ENCODE results near the gene BCL6.

BCL6 gene

GRCh38 chr3:187719628-187720336 lies 25.5 kb downstream of the BCL6 start:
- no peak for DNase-seq (ENCODE audit: low read depth in 1 of 2, low spot score in 1 of 2)
- in situ Hi-C loops (cut with HindIII; ENCODE audit: low pct_unique_long_range_greater_than_20kb, low sequenced_read_pairs), result no loop called here
- TF ChIP-seq JUND (IDR thresholded peaks at IDR 0.05; ENCODE audit: low read depth), result no peak

GRCh38 chr3:187718802-187719201 lies 26.5 kb downstream of the BCL6 start:
- no peak for TF ChIP-seq JUND (IDR thresholded peaks at IDR 0.05; ENCODE audit: low read depth)
- no peak for DNase-seq (ENCODE audit: low read depth in 1 of 2, low spot score in 1 of 2)
- in situ Hi-C loops (cut with HindIII; ENCODE audit: low pct_unique_long_range_greater_than_20kb, low sequenced_read_pairs), result no loop called here

GRCh38 chr3:187717572-187717971 lies 27.7 kb downstream of the BCL6 start:
- no peak for DNase-seq (ENCODE audit: low read depth in 1 of 2, low spot score in 1 of 2)
- in situ Hi-C loops (cut with HindIII; ENCODE audit: low pct_unique_long_range_greater_than_20kb, low sequenced_read_pairs), result no loop called here
- no peak for TF ChIP-seq JUND (IDR thresholded peaks at IDR 0.05; ENCODE audit: low read depth)

GRCh38 chr3:187714404-187714979 lies 30.8 kb downstream of the BCL6 start:
- in situ Hi-C loops (cut with HindIII; ENCODE audit: low pct_unique_long_range_greater_than_20kb, low sequenced_read_pairs), result no loop called here
- DNase-seq (ENCODE audit: low read depth in 1 of 2, low spot score in 1 of 2), result peak; percentile 83 to 92
- no peak for TF ChIP-seq JUND (IDR thresholded peaks at IDR 0.05; ENCODE audit: low read depth)

GRCh38 chr3:187713504-187713903 lies 31.8 kb downstream of the BCL6 start:
- TF ChIP-seq JUND (IDR thresholded peaks at IDR 0.05; ENCODE audit: low read depth), result no peak
- in situ Hi-C loops (cut with HindIII; ENCODE audit: low pct_unique_long_range_greater_than_20kb, low sequenced_read_pairs), result no loop called here
- peak in 1 of 2 experiments; percentile 86 for DNase-seq (ENCODE audit: low read depth in 1 of 2, low spot score in 1 of 2)

- no peak for TF ChIP-seq JUND (IDR thresholded peaks at IDR 0.05; ENCODE audit: low read depth)
- peak in 1 of 2 experiments; percentile 51 for DNase-seq (ENCODE audit: low read depth in 1 of 2, low spot score in 1 of 2)
- in situ Hi-C loops (cut with HindIII; ENCODE audit: low pct_unique_long_range_greater_than_20kb, low sequenced_read_pairs), result no loop called here
Observed at GRCh38 chr3:187709155-187709554, 36.1 kb downstream of the BCL6 start.

- no peak for TF ChIP-seq JUND (IDR thresholded peaks at IDR 0.05; ENCODE audit: low read depth)
- no peak for DNase-seq (ENCODE audit: low read depth in 1 of 2, low spot score in 1 of 2)
- in situ Hi-C loops (cut with HindIII; ENCODE audit: low pct_unique_long_range_greater_than_20kb, low sequenced_read_pairs), result no loop called here
Observed at GRCh38 chr3:187708696-187709095, 36.6 kb downstream of the BCL6 start.

- in situ Hi-C loops (cut with HindIII; ENCODE audit: low pct_unique_long_range_greater_than_20kb, low sequenced_read_pairs), result no loop called here
- DNase-seq (ENCODE audit: low read depth in 1 of 2, low spot score in 1 of 2), result no peak
Observed at GRCh38 chr3:187706971-187707370, 38.3 kb downstream of the BCL6 start.

GRCh38 chr3:187705164-187705563 lies 40.1 kb downstream of the BCL6 start:
- in situ Hi-C loops (cut with HindIII; ENCODE audit: low pct_unique_long_range_greater_than_20kb, low sequenced_read_pairs), result no loop called here
- DNase-seq (ENCODE audit: low read depth in 1 of 2, low spot score in 1 of 2), result no peak

More at GRCh38 chr3:187706971-187707370, 38.3 kb downstream of the BCL6 start:
- no peak for TF ChIP-seq JUND (IDR thresholded peaks at IDR 0.05; ENCODE audit: low read depth)

GRCh38 chr3:187702507-187703033 lies 42.7 kb downstream of the BCL6 start, which contains the start of gene RTP2:
Gene RTP2, minus strand, starts transcription at chr3:187702557. Its CDS starts 429 bp downstream, at chr3:187702128.
- DNase-seq (ENCODE audit: low read depth in 1 of 2, low spot score in 1 of 2), result no peak
- in situ Hi-C loops (cut with HindIII; ENCODE audit: low pct_unique_long_range_greater_than_20kb, low sequenced_read_pairs), result no loop called here
- TF ChIP-seq JUND (IDR thresholded peaks at IDR 0.05; ENCODE audit: low read depth), result no peak

More at GRCh38 chr3:187705164-187705563, 40.1 kb downstream of the BCL6 start:
- TF ChIP-seq JUND (IDR thresholded peaks at IDR 0.05; ENCODE audit: low read depth), result no peak

GRCh38 chr3:187700249-187700648 lies 45.0 kb downstream of the BCL6 start:
- no peak for TF ChIP-seq JUND (IDR thresholded peaks at IDR 0.05; ENCODE audit: low read depth)
- DNase-seq (ENCODE audit: low read depth in 1 of 2, low spot score in 1 of 2), result no peak
- in situ Hi-C loops (cut with HindIII; ENCODE audit: low pct_unique_long_range_greater_than_20kb, low sequenced_read_pairs), result no loop called here

GRCh38 chr3:187698499-187699399 lies 46.5 kb downstream of the BCL6 start:
- no peak for DNase-seq (ENCODE audit: low read depth in 1 of 2, low spot score in 1 of 2)
- no peak for TF ChIP-seq JUND (IDR thresholded peaks at IDR 0.05; ENCODE audit: low read depth)
- in situ Hi-C loops (cut with HindIII; ENCODE audit: low pct_unique_long_range_greater_than_20kb, low sequenced_read_pairs), result loop anchor here (25.0 kb wide), 1 partner anchor 386 kb away; no protein-coding TSS in a partner anchor
